ENCODE results near the gene NAPB. TPM values are rescaled to one million over a fixed set of nuclear protein-coding genes. Genes with fewer than 3 reads are reported as not detected.

NAPB gene
- total RNA-seq, 2 donors from 2014 or later, result 9.9 to 12.7 TPM

- TF ChIP-seq POLR2A (IDR thresholded peaks at IDR 0.05) (no peak), CTCF (IDR thresholded peaks at IDR 0.05) (no peak)
- H3K4me1 ChIP-seq, result peaks cover 53% of the 10 kb centered on the region
- H3K27ac ChIP-seq, result peak overlapping the region in 2 of 4 donors; percentile 10 to 21
- no peaks in the 10 kb centered on the region for H3K36me3 ChIP-seq (replicated peaks in 1 of 2; ENCODE audit: insufficient read depth in 1 of 2, low read depth in 2 of 2)
- ATAC-seq (no peak), DNase-seq (no peak)
- no peak overlapping the region for H3K4me3 ChIP-seq
- no peaks in the 10 kb centered on the region for H3K27me3 ChIP-seq
- 93% methylated on average over 33 to 65 of the region's 65 CpGs for WGBS, 2 donors
- intact Hi-C loops (cut with DNase I), result no loop called here
- H3K9me3 ChIP-seq, result no peaks in the 10 kb centered on the region
Measured at GRCh38 chr20:23365390-23366165, 55.7 kb downstream of the NAPB start.

DNA sequence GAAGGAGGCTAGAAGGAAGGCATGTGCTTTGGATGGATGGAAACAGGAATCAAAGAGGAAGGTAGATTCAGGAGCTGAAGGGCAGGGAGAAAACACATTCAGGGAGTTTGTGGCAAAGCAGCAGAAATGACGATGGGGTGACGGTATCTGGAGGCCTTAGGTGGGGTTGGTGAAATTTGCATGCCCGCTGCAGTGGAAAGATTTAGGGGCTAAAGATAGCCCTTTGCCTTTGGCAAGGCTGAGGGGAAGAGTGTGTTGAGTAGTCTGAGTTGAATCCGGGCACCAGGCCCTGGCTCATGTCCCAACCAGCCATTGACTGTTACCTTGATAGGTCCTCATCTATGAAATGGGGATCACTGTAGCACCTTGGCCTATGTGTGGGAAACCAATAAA is 58.0 kb downstream of the NAPB start:
- Histone ChIP-seq H3K9me3 (no peaks in the 10 kb centered on the region), H3K36me3 (replicated peaks in 1 of 2; ENCODE audit: insufficient read depth in 1 of 2, low read depth in 2 of 2) (no peaks in the 10 kb centered on the region), H3K4me1 (peaks cover 70% of the 10 kb centered on the region), H3K27ac (peak overlapping the region in 2 of 4 donors; percentile 99 to 100), H3K27me3 (no peaks in the 10 kb centered on the region), H3K4me3 (no peak overlapping the region)
- ATAC-seq (no peak), DNase-seq (peak in 1 of 4 donors; percentile 47)
- 54% methylated on average over 4 of the region's 4 CpGs for WGBS, 2 donors
- TF ChIP-seq POLR2A (IDR thresholded peaks at IDR 0.05), result no peak
- TF ChIP-seq CTCF (IDR thresholded peaks at IDR 0.05), result no peak
- intact Hi-C loops (cut with DNase I), result no loop called here

GRCh38 chr20:23362392-23363256 is 58.7 kb downstream of the NAPB start:
- intact Hi-C loops (cut with DNase I), result no loop called here
- ATAC-seq (no peak), DNase-seq (peak; percentile 55 to 64 (median 55))

More at GRCh38 chr20:23362392-23363256, 58.7 kb downstream of the NAPB start:
- peak overlapping the region; percentile 44 to 72 for H3K4me3 ChIP-seq
- peaks cover 64% of the 10 kb centered on the region for H3K4me1 ChIP-seq
- peak overlapping the region; percentile 85 to 100 (median 94) for H3K27ac ChIP-seq
- 3 to 15% methylated on average over 7 to 43 of the region's 50 CpGs for WGBS, 2 donors
- TF ChIP-seq CTCF (IDR thresholded peaks at IDR 0.05), result peak in 1 of 7 experiments; percentile 11
- peak in 2 of 3 donors; percentile 23 to 44 for TF ChIP-seq POLR2A (IDR thresholded peaks at IDR 0.05)
- no peaks in the 10 kb centered on the region for H3K9me3 ChIP-seq
- H3K27me3 ChIP-seq, result no peaks in the 10 kb centered on the region
- H3K36me3 ChIP-seq (replicated peaks in 1 of 2; ENCODE audit: insufficient read depth in 1 of 2, low read depth in 2 of 2), result no peaks in the 10 kb centered on the region
